CD4-positive, alpha-beta memory T cell (primary cell): ENCODE data around the gene INSIG2. TPM values are rescaled to one million over a fixed set of nuclear protein-coding genes. Genes with fewer than 3 reads are reported as not detected.

ENCODE experiments used
- CTCF ChIA-PET: fragments of 350-600 bp; sonication (Branson Sonifier 250); formaldehyde crosslinking; loops from one replicate; lab custom pipeline; 2021; ENCODE audit warnings: inconsistent platforms; ENCODE audit not compliant: partially characterized antibody; lab: Charles Lee
- POLR2A ChIA-PET: fragments of 350-600 bp; sonication (Branson Sonifier 250); formaldehyde crosslinking; loops from one replicate; lab custom pipeline; 2021; ENCODE audit not compliant: partially characterized antibody; lab: Charles Lee
- DNase-seq, 5 donors: peaks; one replicate each; pipeline versions ENCODE4 v3.0.0 to v3.0.0-alpha.2; 2020 to 2022; ENCODE audit warnings: mixed read lengths in 1 of 5
- H3K27ac ChIP-seq: one replicate; pipeline ENCODE4 v1.7.0; 2013; ENCODE audit warnings: low read depth, low read length
- H3K27me3 ChIP-seq: 2 replicates; pipeline ENCODE4 v1.7.0; 2013; ENCODE audit warnings: mild to moderate bottlenecking, low read length, moderate library complexity; ENCODE audit not compliant: insufficient read depth
- H3K36me3 ChIP-seq: 2 replicates; pipeline ENCODE4 v1.7.0; 2013; ENCODE audit warnings: mild to moderate bottlenecking, low read length, moderate library complexity; ENCODE audit not compliant: insufficient read depth
- H3K4me1 ChIP-seq: 2 replicates; pipeline ENCODE4 v1.7.0; 2013; ENCODE audit warnings: mild to moderate bottlenecking, low read length, moderate library complexity; ENCODE audit not compliant: insufficient read depth
- H3K4me3 ChIP-seq, 2 donors: one replicate each; pipeline ENCODE4 v1.7.0; 2013; ENCODE audit warnings: low read length in 2 of 2, mild to moderate bottlenecking in 1 of 2
- H3K9me3 ChIP-seq, 2 donors: one replicate each; pipeline ENCODE4 v1.7.0; 2013; ENCODE audit warnings: low read length in 2 of 2, control low read depth in 1 of 2; ENCODE audit not compliant: control insufficient read depth in 1 of 2
- H3K27ac Mint-ChIP-seq, 7 donors: one replicate each; pipeline ENCODE4 v1.8.0; 2020 to 2021; ENCODE audit warnings: mixed read lengths in 7 of 7, mild to moderate bottlenecking in 6 of 7, inconsistent platforms in 3 of 7, moderate library complexity in 3 of 7
- H3K27me3 Mint-ChIP-seq, 2 donors: one replicate each; pipeline ENCODE4 v1.8.0; 2020 to 2021; ENCODE audit warnings: mixed read lengths in 2 of 2
- H3K36me3 Mint-ChIP-seq, 2 donors: one replicate each; pipeline ENCODE4 v1.8.0; 2020 to 2021; ENCODE audit warnings: mixed read lengths in 2 of 2, inconsistent platforms in 1 of 2, mild to moderate bottlenecking in 1 of 2
- H3K4me1 Mint-ChIP-seq, 4 donors: one replicate each; pipeline ENCODE4 v1.8.0; 2020 to 2021; ENCODE audit warnings: mixed read lengths in 4 of 4, mild to moderate bottlenecking in 1 of 4
- H3K4me3 Mint-ChIP-seq, 8 donors: one replicate each; pipeline ENCODE4 v1.8.0; 2020 to 2021; ENCODE audit warnings: mixed read lengths in 8 of 8, mild to moderate bottlenecking in 7 of 8, moderate library complexity in 6 of 8, inconsistent platforms in 3 of 8
- H3K9me3 Mint-ChIP-seq, 8 donors: one replicate each; pipeline ENCODE4 v1.8.0; 2020 to 2021; ENCODE audit warnings: mixed read lengths in 8 of 8, mild to moderate bottlenecking in 5 of 8, inconsistent platforms in 3 of 8, moderate library complexity in 1 of 8
- intact Hi-C: fragments of 100-400 bp; cut with micrococcal nuclease; formaldehyde crosslinking; loops from one replicate; pipeline ENCODE4 v1.15.1; 2023
- polyA plus RNA-seq, 2 donors: library from polyadenylated mRNA; unstranded; fragments of 300-500 nt; fragmentation: Illumina TruSeq; gene quantifications; one replicate each; pipeline ENCODE4 v1.2.3, GENCODE V29; 2021
- total RNA-seq, 2 experiments: library from RNA; stranded (reverse); gene quantifications; one replicate each; pipeline ENCODE4 v1.2.3, GENCODE V29; 2021

The INSIG2 gene
- total and polyA plus RNA-seq, 4 experiments from 2014 or later, result 18.0 to 41.1 (median 25.0) TPM

- no peak overlapping the region for H3K4me3 ChIP-seq
- no peaks in the 10 kb centered on the region for H3K27me3 ChIP-seq
- no peak overlapping the region for H3K4me3 Mint-ChIP-seq
- DNase-seq, result no peak
- H3K9me3 ChIP-seq, result no peaks in the 10 kb centered on the region
- peaks cover 0 to 3% (median 2%) of the 10 kb centered on the region in 4 donors for H3K4me1 Mint-ChIP-seq
- peaks cover 4% of the 10 kb centered on the region for H3K36me3 ChIP-seq
- no peaks in the 10 kb centered on the region for H3K9me3 Mint-ChIP-seq
- H3K27ac Mint-ChIP-seq, result peak overlapping the region in 1 of 7 donors; percentile 20
- H3K27me3 Mint-ChIP-seq, result no peaks in the 10 kb centered on the region
- no peaks in the 10 kb centered on the region for H3K4me1 ChIP-seq
- intact Hi-C loops, result loop anchor here (1.0 kb wide), 1 partner anchor 34 kb away; no protein-coding TSS in a partner anchor
- POLR2A ChIA-PET, result no interaction called here
- CTCF ChIA-PET, result no interaction called here
- H3K36me3 Mint-ChIP-seq, result peaks cover 22 to 35% of the 10 kb centered on the region in 2 donors
- no peak overlapping the region for H3K27ac ChIP-seq
These were observed 24.6 kb downstream of the INSIG2 start for GRCh38 chr2:118112771-118113334.

- no peaks in the 10 kb centered on the region for H3K4me1 ChIP-seq
- H3K36me3 ChIP-seq, result no peaks in the 10 kb centered on the region
- no peak overlapping the region for H3K4me3 ChIP-seq
- H3K9me3 ChIP-seq, result no peaks in the 10 kb centered on the region
- POLR2A ChIA-PET, result no interaction called here
- no peak overlapping the region for H3K27ac ChIP-seq
- DNase-seq, result no peak
- H3K27me3 ChIP-seq, result no peaks in the 10 kb centered on the region
- Mint-ChIP-seq H3K27ac (no peak overlapping the region), H3K9me3 (no peaks in the 10 kb centered on the region), H3K36me3 (peaks cover 7 to 24% of the 10 kb centered on the region in 2 donors), H3K27me3 (no peaks in the 10 kb centered on the region), H3K4me3 (no peak overlapping the region), H3K4me1 (peaks cover 0 to 3% (median 2%) of the 10 kb centered on the region in 4 donors)
- CTCF ChIA-PET, result no interaction called here
- intact Hi-C loops, result no loop called here
These were observed 26.6 kb downstream of the INSIG2 start for GRCh38 chr2:118114863-118115262.

DNA sequence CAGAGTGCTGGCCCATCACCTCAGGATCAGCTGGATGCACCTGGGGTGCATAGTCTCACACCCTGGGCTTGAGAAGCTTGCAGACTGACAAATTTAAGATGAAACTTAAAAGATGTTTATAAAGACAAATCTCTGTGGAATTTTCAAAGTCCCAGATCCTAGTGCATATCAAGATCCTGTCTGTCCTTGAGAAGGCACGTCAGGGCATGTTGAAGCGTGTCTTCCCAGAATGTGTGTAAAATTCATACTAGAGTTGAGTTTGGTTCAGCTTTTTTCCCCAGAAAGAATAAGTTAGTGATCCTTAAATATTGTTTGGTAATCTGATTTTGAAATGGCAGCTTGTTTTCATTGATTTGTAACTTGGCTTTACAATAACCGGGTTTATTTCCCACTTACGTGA is 27.5 kb downstream of the INSIG2 start:
- ChIA-PET POLR2A (no interaction called here), CTCF (interaction anchor here (0.5 kb wide), 1 partner anchor 84 kb away, joined by 3 read pairs; no protein-coding TSS in a partner anchor)
- Histone ChIP-seq H3K27me3 (no peaks in the 10 kb centered on the region), H3K27ac (no peak overlapping the region), H3K9me3 (no peaks in the 10 kb centered on the region), H3K4me1 (no peaks in the 10 kb centered on the region), H3K4me3 (no peak overlapping the region), H3K36me3 (no peaks in the 10 kb centered on the region)
- peaks cover 2 to 19% of the 10 kb centered on the region in 2 donors for H3K36me3 Mint-ChIP-seq
- H3K27me3 Mint-ChIP-seq, result no peaks in the 10 kb centered on the region
- no peak overlapping the region for H3K27ac Mint-ChIP-seq
- no peak overlapping the region for H3K4me3 Mint-ChIP-seq
- H3K4me1 Mint-ChIP-seq, result peaks cover 0 to 3% (median 2%) of the 10 kb centered on the region in 4 donors
- H3K9me3 Mint-ChIP-seq, result no peaks in the 10 kb centered on the region
- no peak for DNase-seq
- intact Hi-C loops, result no loop called here

DNA sequence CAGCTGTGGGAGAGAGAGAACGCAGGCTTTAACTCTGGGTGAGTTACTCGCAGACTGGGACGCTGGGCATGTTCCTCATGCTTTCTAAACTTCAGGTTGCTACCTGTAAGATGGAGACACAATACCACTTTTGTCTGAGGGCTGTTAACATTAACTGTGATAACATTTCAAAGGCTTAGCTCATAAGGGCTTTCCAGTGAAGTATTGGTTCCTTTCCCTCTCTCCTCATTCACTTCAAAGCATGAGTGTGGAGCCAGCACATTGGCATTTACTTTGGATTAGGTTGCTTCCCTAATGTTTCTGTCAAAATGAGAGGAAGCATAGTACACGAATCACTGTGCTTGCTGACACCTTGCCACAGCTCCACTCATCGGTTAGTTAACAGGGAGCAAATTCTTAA is 30.2 kb downstream of the INSIG2 start:
- ChIA-PET CTCF (no interaction called here), POLR2A (no interaction called here)
- intact Hi-C loops, result no loop called here
- Histone ChIP-seq H3K9me3 (no peaks in the 10 kb centered on the region), H3K27me3 (no peaks in the 10 kb centered on the region), H3K4me1 (no peaks in the 10 kb centered on the region), H3K36me3 (no peaks in the 10 kb centered on the region), H3K27ac (no peak overlapping the region), H3K4me3 (no peak overlapping the region)
- no peak for DNase-seq
- H3K4me1 Mint-ChIP-seq, result no peaks in the 10 kb centered on the region
- H3K36me3 Mint-ChIP-seq, result peaks cover 0 to 5% of the 10 kb centered on the region in 2 donors
- H3K27me3 Mint-ChIP-seq, result no peaks in the 10 kb centered on the region
- no peaks in the 10 kb centered on the region for H3K9me3 Mint-ChIP-seq
- H3K27ac Mint-ChIP-seq, result no peak overlapping the region
- no peak overlapping the region for H3K4me3 Mint-ChIP-seq

DNA sequence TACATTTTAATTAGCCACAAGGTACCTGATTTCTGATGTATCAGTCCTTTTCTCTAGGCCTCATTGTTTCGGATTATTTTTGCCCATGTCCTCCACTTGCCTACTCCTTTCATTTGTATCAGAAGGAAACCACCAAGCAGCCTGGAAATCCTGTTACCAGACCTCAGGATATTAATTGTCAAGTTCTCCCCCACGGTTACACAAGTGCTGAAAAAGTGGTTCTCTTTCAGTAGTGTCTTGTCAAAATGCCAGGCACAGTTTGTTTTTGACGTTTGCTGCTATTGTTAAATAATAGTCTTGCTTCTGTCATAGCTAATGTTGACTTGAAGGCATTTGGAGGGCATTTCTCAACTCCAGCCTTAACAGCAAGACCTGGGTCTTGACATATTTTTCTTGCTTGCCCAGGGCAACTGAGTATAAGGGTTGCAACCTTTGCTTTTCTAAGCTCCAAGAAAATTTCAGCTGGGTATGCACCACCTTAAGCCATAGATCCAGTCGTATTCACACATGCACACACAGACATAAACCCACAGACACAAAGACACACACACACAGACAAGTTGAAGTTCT is 31.0 kb downstream of the INSIG2 start:
- Mint-ChIP-seq H3K36me3 (peaks cover 0 to 5% of the 10 kb centered on the region in 2 donors), H3K27ac (no peak overlapping the region), H3K9me3 (no peaks in the 10 kb centered on the region), H3K4me1 (no peaks in the 10 kb centered on the region), H3K4me3 (no peak overlapping the region), H3K27me3 (no peaks in the 10 kb centered on the region)
- H3K4me3 ChIP-seq, result no peak overlapping the region
- H3K27me3 ChIP-seq, result no peaks in the 10 kb centered on the region
- ChIA-PET CTCF (no interaction called here), POLR2A (no interaction called here)
- H3K27ac ChIP-seq, result no peak overlapping the region
- no peak for DNase-seq
- no peaks in the 10 kb centered on the region for H3K9me3 ChIP-seq
- H3K36me3 ChIP-seq, result no peaks in the 10 kb centered on the region
- H3K4me1 ChIP-seq, result no peaks in the 10 kb centered on the region
- intact Hi-C loops, result no loop called here

DNA sequence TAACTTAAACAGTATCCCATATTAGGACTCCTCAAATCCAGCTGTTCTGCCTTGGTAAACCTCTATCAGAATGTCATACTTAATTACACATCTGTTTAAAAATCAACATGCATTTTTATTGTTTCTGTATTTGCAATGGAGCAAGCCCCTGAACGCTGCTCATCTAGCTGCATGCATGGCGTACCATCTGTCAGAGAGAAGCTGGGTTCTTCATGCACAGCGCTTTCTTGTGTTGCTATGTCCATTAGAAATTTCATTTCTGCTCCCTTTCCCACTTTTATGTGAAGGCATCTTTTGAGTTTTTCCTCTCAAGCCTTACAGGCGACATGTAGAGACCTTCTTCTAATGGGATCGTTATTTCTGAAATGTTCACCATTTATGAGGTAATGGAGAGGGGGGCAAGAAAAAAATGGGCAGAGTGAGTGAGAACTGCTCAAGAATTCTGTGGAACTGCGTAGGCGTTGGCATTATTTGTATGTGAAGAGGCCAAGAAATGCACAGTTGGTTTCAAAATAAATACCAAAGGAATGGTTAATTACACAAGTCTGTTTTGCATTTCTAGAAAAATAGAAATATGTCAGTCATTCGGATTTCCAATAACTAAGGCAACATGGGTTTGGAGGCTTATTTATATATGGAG is 31.6 kb downstream of the INSIG2 start:
- H3K27ac Mint-ChIP-seq, result no peak overlapping the region
- H3K27me3 Mint-ChIP-seq, result no peaks in the 10 kb centered on the region
- CTCF ChIA-PET, result no interaction called here

DNA sequence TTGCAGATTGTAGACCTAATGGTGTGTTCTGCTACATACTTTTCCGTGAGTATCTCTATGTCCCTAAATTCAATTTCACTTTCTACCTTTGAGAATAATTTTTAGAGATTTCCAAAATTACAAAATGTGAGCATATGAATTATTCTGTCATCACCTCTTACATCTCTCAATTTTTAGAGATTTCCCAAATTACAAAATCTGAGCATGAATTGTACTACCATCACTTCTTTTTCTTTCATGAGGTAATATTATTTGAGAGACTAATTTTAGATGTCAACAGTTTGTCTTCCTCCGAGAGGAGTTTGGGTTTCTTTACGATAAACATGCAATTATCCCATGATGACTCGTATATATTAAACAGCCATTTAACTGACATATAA is 32.1 kb downstream of the INSIG2 start:
- intact Hi-C loops, result no loop called here
- Histone ChIP-seq H3K27me3 (no peaks in the 10 kb centered on the region), H3K4me3 (no peak overlapping the region), H3K9me3 (no peaks in the 10 kb centered on the region), H3K4me1 (no peaks in the 10 kb centered on the region), H3K27ac (no peak overlapping the region), H3K36me3 (no peaks in the 10 kb centered on the region)
- Mint-ChIP-seq H3K27ac (no peak overlapping the region), H3K27me3 (peaks cover 0 to 3% of the 10 kb centered on the region in 2 donors), H3K36me3 (no peaks in the 10 kb centered on the region), H3K4me1 (no peaks in the 10 kb centered on the region), H3K4me3 (no peak overlapping the region), H3K9me3 (no peaks in the 10 kb centered on the region)
- no peak for DNase-seq
- ChIA-PET POLR2A (no interaction called here), CTCF (no interaction called here)

More for the DNA sequence above, 31.6 kb downstream of the INSIG2 start:
- POLR2A ChIA-PET, result no interaction called here
- no peaks in the 10 kb centered on the region for H3K9me3 Mint-ChIP-seq
- H3K4me3 Mint-ChIP-seq, result no peak overlapping the region
- Histone ChIP-seq H3K4me1 (no peaks in the 10 kb centered on the region), H3K36me3 (no peaks in the 10 kb centered on the region), H3K9me3 (no peaks in the 10 kb centered on the region), H3K27me3 (no peaks in the 10 kb centered on the region), H3K4me3 (no peak overlapping the region), H3K27ac (no peak overlapping the region)
- DNase-seq, result no peak
- intact Hi-C loops, result no loop called here
- H3K36me3 Mint-ChIP-seq, result peaks cover 0 to under 1% of the 10 kb centered on the region in 2 donors
- no peaks in the 10 kb centered on the region for H3K4me1 Mint-ChIP-seq
